22Rv1 (cell line): ENCODE results near the gene DNAJC15.

Experiments used
- H3K27ac ChIP-seq: fragments of 450-650 bp; 2 replicates; pipeline ENCODE4 v1.5.1; 2017
- ZFX ChIP-seq: fragments of 450-650 bp; IDR thresholded peaks from 2 replicates; pipeline ENCODE4 v1.6.1; 2017; ENCODE audit warnings: antibody characterized with exemption, borderline replicate concordance
- TF ChIP-seq, protein P1 (sequence below): fragments of 450-650 bp; IDR thresholded peaks from 2 replicates; pipeline ENCODE4 v1.5.1; 2017; ENCODE audit warnings: mild to moderate bottlenecking

Gene DNAJC15

DNA sequence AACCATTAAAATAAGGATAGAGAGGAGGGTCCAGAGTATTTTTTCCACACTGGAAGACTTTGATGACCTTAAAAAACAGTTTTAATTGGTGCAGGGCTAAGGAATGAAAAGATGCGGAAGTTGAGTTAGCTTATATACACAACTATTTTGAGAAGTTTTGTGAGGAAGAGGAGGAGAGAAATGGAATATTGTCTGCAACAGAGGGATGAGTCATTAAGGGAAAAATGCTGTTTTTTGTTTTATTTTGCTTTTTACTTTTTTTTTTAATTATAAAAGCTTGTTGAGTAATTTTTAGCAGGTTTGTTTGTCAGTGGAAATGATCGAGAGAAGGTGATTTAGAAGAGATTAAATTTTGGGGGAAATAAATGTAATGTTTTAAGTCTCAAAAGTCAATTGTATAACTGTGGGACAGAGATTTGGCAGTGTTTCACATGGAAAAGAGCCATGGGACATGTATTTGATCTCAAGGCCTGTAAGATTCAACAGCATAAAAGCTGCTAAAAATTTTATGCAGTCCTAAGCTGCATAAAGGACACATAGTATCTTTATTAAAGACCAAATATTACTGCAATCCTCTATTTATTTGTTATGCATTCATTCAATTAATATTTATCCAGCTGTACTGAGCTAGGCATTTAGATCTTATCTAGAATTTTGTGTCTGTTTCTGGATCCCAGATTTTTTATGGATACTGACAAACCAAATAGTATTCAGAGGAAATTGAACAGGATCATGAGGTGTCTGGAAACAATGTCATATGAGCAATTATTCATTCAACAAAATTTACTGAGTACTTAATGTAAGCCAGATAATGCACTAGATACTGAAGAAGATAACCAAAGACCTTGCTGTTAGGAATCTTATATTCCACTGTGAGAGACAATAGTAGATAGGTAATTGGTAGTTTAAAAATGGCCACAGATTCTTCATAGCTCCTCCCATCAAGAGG lies 72.7 kb downstream of the DNAJC15 start:
- H3K27ac ChIP-seq: no peak overlapping the region
- TF ChIP-seq ZFX: no peak
- TF ChIP-seq, protein P1, sequence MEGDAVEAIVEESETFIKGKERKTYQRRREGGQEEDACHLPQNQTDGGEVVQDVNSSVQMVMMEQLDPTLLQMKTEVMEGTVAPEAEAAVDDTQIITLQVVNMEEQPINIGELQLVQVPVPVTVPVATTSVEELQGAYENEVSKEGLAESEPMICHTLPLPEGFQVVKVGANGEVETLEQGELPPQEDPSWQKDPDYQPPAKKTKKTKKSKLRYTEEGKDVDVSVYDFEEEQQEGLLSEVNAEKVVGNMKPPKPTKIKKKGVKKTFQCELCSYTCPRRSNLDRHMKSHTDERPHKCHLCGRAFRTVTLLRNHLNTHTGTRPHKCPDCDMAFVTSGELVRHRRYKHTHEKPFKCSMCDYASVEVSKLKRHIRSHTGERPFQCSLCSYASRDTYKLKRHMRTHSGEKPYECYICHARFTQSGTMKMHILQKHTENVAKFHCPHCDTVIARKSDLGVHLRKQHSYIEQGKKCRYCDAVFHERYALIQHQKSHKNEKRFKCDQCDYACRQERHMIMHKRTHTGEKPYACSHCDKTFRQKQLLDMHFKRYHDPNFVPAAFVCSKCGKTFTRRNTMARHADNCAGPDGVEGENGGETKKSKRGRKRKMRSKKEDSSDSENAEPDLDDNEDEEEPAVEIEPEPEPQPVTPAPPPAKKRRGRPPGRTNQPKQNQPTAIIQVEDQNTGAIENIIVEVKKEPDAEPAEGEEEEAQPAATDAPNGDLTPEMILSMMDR: no peak

DNA sequence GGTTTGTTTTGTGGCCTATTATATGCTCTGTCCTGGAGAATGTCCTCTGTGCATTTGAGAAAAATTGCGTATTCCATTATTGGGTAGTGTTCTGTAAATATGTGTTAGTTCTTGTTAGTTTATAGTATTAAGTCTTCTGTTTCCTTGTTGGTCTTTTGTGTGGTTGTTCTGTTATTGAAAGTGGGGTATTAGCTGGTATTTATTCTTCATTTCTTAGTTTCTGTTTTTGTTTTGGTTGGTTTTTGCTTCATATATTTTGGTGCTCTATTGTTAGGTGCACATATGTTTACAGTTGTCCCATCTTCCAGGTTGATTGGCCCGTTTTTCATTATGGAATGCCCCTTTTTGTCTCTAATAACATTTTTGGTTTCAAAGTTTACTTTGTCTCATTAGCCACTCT lies 77.3 kb downstream of the DNAJC15 start:
- H3K27ac ChIP-seq: no peak overlapping the region
- TF ChIP-seq ZFX: no peak
- TF ChIP-seq, protein P1: no peak

DNA sequence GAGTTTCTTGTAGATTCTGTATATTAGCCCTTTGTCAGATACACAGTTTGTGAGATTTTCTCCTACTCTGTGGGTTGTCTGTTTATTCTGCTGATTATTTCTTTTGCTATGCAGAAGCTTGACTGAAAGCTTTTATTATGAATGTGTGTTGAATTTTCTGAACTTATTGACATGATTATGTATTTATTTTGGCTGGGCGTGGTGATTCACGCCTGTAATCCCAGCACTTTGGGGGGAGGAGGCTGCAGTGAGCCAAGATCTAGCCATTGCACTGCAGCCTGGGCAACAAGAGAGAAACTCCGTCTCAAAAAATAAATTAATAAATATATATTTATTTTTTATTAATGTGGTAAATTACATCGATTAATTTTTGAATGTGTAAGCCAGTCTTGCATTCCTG lies 78.9 kb downstream of the DNAJC15 start:
- TF ChIP-seq, protein P1: no peak
- TF ChIP-seq ZFX: no peak
- H3K27ac ChIP-seq: no peak overlapping the region

DNA sequence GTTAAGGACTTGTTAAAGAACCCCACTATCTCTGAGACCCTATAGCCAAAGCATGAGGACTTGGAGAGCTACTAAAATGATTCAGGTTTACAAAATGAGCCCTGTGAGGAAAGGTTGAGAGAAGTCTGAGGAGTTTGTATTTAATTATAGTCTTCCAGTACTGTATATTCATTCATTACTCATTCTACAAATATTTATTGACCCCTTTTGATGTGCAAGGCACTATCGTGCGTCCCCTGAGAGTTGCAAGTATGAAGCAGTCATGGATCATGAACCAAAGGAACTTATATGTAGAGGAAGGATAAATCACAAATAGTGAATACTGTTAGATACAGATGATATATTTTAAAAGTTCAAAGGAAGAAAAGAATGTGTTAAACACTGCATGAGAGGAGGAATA lies 84.4 kb downstream of the DNAJC15 start:
- H3K27ac ChIP-seq: no peak overlapping the region
- TF ChIP-seq, protein P1: no peak
- no peak for TF ChIP-seq ZFX

DNA sequence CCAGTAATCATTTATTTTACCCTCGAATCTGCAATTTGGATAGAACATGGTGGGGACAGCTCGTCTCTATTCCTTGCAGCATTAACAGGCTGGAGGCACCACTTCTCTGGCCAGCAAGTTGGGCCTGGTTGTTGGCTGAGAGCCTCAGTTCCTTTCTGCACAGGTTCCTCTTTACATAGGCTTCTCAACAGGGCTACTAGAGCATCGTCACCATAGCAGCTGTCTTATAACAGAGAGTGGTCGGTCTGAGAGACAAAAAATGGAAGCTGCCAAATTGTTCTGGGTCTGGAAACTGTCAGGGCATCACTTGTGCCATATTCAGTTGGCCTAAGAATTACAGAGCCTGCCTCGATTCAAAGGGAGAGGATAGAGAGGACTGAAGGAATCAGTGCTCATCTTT lies 86.7 kb downstream of the DNAJC15 start:
- TF ChIP-seq, protein P1: no peak
- TF ChIP-seq ZFX: no peak
- no peak overlapping the region for H3K27ac ChIP-seq

DNA sequence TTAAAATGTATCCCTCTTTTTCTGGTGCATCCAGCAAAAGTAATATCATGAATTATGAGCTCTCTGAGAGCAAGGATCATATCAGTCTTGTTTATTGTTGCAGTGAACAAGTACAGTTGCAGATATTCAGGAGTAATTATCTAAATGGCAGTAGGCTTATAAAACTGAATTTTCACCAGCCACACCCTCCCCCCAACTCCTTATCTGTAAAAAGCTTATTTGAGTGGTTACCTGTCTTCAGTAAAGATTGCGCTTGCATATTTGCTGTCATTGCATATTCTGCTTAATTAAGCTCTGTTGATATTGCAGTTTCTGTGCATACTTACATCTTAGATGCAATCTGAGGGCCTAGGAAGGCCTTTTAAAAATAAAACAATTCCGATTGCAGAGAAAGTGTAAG lies 87.3 kb downstream of the DNAJC15 start:
- no peak overlapping the region for H3K27ac ChIP-seq
- TF ChIP-seq, protein P1: no peak
- TF ChIP-seq ZFX: no peak

DNA sequence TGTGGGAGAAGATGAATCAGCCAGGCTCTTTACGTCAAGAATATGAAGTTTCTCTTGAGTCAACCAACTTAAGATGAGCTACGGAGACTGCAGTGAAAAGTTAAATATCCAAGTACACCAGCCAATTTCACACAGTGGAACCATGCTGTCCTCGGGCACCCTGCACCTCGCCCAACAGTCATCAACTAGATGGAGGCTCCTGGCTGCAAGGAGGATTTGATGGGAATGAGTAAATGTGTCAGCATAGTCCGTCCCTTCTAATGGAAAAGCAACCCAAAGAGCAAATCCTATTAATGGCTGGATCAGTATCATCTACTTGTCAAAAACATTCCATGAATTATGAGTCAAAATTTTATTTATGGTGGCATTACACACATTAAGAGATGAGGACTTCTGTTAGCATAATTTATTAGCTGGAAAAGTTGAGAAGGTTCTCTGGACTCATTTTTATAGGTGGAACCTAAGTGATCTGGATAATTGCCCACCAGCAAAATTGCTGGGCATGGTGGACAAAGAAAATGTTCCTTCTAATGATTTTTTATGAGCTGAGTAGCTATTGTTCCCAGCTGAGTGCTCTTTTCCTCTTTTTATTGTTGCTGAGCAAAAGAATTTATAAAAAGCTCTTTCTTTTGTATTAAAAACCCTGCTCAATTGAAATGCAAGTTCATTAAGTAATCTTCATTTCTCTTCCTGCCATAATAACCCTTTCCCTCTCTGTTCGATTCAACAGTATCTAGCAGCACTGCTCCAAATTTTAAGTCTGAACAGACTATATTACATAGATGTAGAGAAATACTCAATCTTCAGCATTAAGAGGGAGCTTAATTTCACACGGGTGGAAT lies 88.4 kb downstream of the DNAJC15 start:
- no peak overlapping the region for H3K27ac ChIP-seq

More for the DNA sequence above, 88.4 kb downstream of the DNAJC15 start:
- TF ChIP-seq, protein P1: no peak
- TF ChIP-seq ZFX: no peak
